Measurements from ENCODE around the gene SLC45A1. TPM values are rescaled to one million over a fixed set of nuclear protein-coding genes. Genes with fewer than 3 reads are reported as not detected.

The SLC45A1 gene
- total RNA-seq, 3 donors from 2014 or later: 0.73 to 3.6 (median 1.9) TPM

DNA sequence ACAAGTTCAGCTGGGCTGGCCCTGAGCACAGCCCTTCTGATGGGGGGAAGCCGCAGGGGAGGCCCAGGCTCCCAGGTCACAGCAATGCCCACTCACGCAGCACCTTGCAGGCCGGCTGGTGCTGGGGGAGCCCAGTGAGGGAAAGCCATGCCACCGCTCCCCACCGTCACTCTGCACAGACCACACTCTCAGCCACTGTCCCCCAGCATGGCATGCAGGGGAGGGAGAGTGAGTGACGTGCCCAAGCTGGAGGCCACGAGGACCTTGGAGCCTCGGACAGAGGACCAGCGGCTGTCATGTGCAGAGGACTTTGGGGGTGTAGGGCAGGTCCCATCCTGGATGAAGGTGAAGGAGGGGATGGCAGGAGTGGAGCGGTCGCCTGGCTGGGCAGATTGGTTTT lies 25.1 kb downstream of the SLC45A1 start:
- Histone ChIP-seq H3K9me3 (no peaks in the 10 kb centered on the region), H3K27me3 (no peaks in the 10 kb centered on the region), H3K36me3 (no peaks in the 10 kb centered on the region), H3K4me1 (no peaks in the 10 kb centered on the region), H3K27ac (peak overlapping the region; percentile 57 to 69), H3K4me3 (peak overlapping the region in 2 of 3 donors; percentile 22 to 31)
- no peak for DNase-seq (ENCODE audit: low spot score in 2 of 2)
- intact Hi-C loops (cut with DNase I; ENCODE audit: low total_unique reads): no loop called here
- no peak for TF ChIP-seq POLR2AphosphoS5 (IDR thresholded peaks at IDR 0.05)
- no peak for TF ChIP-seq POLR2A (IDR thresholded peaks at IDR 0.05)
- TF ChIP-seq, protein P1, sequence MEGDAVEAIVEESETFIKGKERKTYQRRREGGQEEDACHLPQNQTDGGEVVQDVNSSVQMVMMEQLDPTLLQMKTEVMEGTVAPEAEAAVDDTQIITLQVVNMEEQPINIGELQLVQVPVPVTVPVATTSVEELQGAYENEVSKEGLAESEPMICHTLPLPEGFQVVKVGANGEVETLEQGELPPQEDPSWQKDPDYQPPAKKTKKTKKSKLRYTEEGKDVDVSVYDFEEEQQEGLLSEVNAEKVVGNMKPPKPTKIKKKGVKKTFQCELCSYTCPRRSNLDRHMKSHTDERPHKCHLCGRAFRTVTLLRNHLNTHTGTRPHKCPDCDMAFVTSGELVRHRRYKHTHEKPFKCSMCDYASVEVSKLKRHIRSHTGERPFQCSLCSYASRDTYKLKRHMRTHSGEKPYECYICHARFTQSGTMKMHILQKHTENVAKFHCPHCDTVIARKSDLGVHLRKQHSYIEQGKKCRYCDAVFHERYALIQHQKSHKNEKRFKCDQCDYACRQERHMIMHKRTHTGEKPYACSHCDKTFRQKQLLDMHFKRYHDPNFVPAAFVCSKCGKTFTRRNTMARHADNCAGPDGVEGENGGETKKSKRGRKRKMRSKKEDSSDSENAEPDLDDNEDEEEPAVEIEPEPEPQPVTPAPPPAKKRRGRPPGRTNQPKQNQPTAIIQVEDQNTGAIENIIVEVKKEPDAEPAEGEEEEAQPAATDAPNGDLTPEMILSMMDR (IDR thresholded peaks at IDR 0.05): no peak

DNA sequence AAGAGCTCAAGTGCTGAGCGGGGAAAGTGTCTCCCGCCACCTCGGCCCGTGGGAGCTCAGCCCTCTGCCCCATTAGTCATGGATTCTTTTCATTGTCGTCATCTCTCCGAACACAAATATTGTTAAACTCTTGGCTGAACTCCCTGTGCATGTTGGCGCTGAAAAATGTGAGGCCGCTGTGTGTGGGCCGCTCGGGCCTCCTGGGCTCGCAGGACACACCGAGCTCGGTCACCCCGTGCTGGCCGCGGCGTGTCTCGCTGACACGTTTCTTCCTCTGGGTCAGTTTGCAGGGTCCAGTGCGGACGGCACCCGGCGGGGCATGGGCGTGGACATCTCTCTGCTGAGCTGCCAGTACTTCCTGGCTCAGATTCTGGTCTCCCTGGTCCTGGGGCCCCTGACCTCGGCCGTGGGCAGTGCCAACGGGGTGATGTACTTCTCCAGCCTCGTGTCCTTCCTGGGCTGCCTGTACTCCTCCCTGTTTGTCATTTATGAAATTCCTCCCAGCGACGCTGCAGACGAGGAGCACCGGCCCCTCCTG lies 25.6 kb downstream of the SLC45A1 start:
- intact Hi-C loops (cut with DNase I; ENCODE audit: low total_unique reads): no loop called here

DNA sequence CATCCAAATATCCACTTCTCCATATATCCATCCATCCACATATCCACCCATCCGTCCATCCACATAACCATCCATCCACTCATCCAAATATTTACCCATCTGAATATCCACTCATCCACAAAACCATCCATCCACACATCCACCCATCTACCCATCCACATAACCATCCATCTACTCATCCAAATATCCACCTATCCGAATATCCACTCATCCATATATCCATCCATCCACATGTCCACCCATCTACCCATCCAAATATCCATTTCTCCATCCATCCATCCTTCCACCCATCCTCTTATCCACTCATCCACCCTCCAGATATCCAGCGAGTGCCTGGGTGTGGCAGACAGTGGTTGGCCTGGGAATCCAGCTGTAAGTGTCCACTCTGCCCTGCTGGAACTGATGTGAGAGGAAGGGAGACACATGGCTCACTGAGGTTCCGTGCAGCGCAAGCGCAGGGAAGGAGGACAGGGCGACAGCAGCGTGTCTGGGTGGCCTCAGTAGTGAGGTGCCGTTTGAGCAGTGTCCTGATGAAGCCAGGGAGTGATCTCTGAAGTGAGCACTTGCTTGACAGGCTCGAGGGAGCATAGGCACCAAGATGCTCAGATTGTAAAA lies 27.1 kb downstream of the SLC45A1 start:
- H3K27me3 ChIP-seq: no peaks in the 10 kb centered on the region
- H3K36me3 ChIP-seq: no peaks in the 10 kb centered on the region
- H3K4me1 ChIP-seq: no peaks in the 10 kb centered on the region
- no peaks in the 10 kb centered on the region for H3K9me3 ChIP-seq
- no peak for DNase-seq (ENCODE audit: low spot score in 2 of 2)
- no peak overlapping the region for H3K27ac ChIP-seq
- TF ChIP-seq, protein P1 (IDR thresholded peaks at IDR 0.05): no peak
- TF ChIP-seq POLR2AphosphoS5 (IDR thresholded peaks at IDR 0.05): no peak
- no peak for TF ChIP-seq POLR2A (IDR thresholded peaks at IDR 0.05)
- intact Hi-C loops (cut with DNase I; ENCODE audit: low total_unique reads): no loop called here
- no peak overlapping the region for H3K4me3 ChIP-seq

More for the DNA sequence above, 25.6 kb downstream of the SLC45A1 start:
- Histone ChIP-seq H3K27me3 (no peaks in the 10 kb centered on the region), H3K9me3 (no peaks in the 10 kb centered on the region), H3K36me3 (no peaks in the 10 kb centered on the region), H3K4me1 (no peaks in the 10 kb centered on the region), H3K4me3 (peak overlapping the region in 2 of 3 donors; percentile 22 to 31), H3K27ac (peak overlapping the region; percentile 57 to 69)
- TF ChIP-seq POLR2A (IDR thresholded peaks at IDR 0.05) (no peak), POLR2AphosphoS5 (IDR thresholded peaks at IDR 0.05) (peak; percentile 23 to 80 (median 51))
- TF ChIP-seq, protein P1 (IDR thresholded peaks at IDR 0.05): no peak
- DNase-seq (ENCODE audit: low spot score in 2 of 2): peak; percentile 69 to 74

DNA sequence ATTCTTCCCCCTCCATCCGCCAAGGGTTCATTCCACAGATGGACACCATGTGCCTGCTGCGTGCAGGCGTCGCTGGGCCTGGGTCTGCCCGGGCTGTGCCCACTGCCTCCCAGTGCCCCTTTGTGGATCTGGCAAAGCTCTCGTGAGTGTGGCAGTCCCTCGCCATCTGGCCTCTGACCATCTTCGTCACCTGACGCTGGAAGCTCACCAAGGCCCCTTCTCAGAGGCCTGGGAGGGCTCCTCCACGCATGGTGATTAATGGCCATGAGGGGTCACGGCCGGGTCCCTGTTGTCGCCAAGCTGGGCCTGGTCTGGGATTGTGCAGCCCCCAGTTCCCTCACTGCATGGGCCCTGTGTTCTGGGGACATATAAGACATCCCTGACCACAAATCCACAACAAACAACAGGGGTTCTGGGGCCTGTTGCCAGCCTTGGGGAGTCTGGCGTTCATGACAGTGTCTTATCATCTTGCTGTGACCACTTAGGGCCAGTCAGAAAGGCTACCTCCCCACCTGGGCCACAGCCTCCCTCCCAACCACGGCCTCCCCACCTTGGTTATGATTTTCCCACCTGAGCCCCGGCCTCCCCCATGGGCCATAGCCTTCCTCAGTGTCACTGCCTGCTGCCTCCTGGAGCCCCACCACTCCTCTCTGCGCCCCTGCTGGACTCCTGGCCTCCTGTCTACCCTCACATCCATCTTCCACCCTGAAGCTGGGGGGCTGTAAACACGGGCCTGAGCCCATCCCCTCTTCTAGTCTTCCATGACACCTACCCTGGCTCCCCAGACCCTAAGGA lies 27.9 kb downstream of the SLC45A1 start:
- intact Hi-C loops (cut with DNase I; ENCODE audit: low total_unique reads): no loop called here
- Histone ChIP-seq H3K27ac (no peak overlapping the region), H3K4me1 (no peaks in the 10 kb centered on the region), H3K36me3 (no peaks in the 10 kb centered on the region), H3K4me3 (no peak overlapping the region), H3K9me3 (no peaks in the 10 kb centered on the region), H3K27me3 (no peaks in the 10 kb centered on the region)
- DNase-seq (ENCODE audit: low spot score in 2 of 2): no peak
- TF ChIP-seq POLR2AphosphoS5 (IDR thresholded peaks at IDR 0.05): no peak

DNA sequence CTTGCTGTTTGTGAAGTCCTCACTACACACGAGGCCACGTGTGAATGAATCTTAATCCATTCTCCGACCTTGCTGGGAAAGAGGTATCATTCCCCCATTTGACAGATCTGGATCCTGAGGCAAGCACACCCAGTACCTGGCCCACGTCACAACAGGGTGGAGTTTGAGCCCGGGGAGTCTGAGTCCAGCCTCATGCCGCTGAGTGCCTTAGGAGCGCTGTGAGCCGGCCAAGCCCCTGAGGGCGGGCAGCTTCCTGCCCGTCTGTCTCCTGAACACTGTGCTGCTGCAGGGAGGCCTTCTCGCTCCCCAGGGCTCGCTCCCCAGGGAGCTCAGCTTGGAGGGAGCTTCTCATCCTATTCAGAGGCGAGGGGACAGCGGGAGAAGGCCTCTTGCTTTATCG lies 29.7 kb downstream of the SLC45A1 start:
- TF ChIP-seq POLR2A (IDR thresholded peaks at IDR 0.05): no peak
- TF ChIP-seq, protein P1 (IDR thresholded peaks at IDR 0.05): no peak
- TF ChIP-seq POLR2AphosphoS5 (IDR thresholded peaks at IDR 0.05): no peak
- no peak for DNase-seq (ENCODE audit: low spot score in 2 of 2)
- intact Hi-C loops (cut with DNase I; ENCODE audit: low total_unique reads): no loop called here
- Histone ChIP-seq H3K4me1 (no peaks in the 10 kb centered on the region), H3K27me3 (no peaks in the 10 kb centered on the region), H3K36me3 (no peaks in the 10 kb centered on the region), H3K4me3 (no peak overlapping the region), H3K27ac (no peak overlapping the region), H3K9me3 (no peaks in the 10 kb centered on the region)
